Liver (tissue), 9 donors: Measurements from ENCODE around the gene MUC15. TPM values are rescaled to one million over a fixed set of nuclear protein-coding genes. Genes with fewer than 3 reads are reported as not detected.

Experiments used
- DNase-seq: peaks from one replicate; pipeline ENCODE4 v3.0.0-alpha.2; 2017; ENCODE audit warnings: low spot score
- H3K27ac ChIP-seq, 2 donors: one replicate each; pipeline ENCODE4 v1.7.0; 2013; ENCODE audit warnings: inconsistent platforms in 2 of 2, low read length in 2 of 2, control low read depth in 1 of 2, low read depth in 1 of 2, mild to moderate bottlenecking in 1 of 2
- H3K27me3 ChIP-seq, 4 donors: one replicate each; pipeline versions ENCODE4 v1.6.1 to v1.7.0; 2013; ENCODE audit warnings: low read length in 3 of 4, inconsistent platforms in 1 of 4, mild to moderate bottlenecking in 1 of 4, moderate library complexity in 1 of 4; ENCODE audit not compliant: control insufficient read depth in 4 of 4, insufficient read depth in 4 of 4
- H3K36me3 ChIP-seq, 4 donors: one replicate each; pipeline versions ENCODE4 v1.6.1 to v1.7.0; 2013; ENCODE audit warnings: low read length in 3 of 4, mild to moderate bottlenecking in 3 of 4, low read depth in 1 of 4, moderate library complexity in 1 of 4; ENCODE audit not compliant: control insufficient read depth in 4 of 4, insufficient read depth in 3 of 4
- H3K4me1 ChIP-seq, 4 donors: one replicate each; pipeline versions ENCODE4 v1.6.1 to v1.7.0; 2013; ENCODE audit warnings: low read length in 3 of 4, mild to moderate bottlenecking in 3 of 4, moderate library complexity in 1 of 4; ENCODE audit not compliant: control insufficient read depth in 4 of 4, insufficient read depth in 4 of 4
- H3K4me3 ChIP-seq, 3 donors: one replicate each; pipeline versions ENCODE4 v1.6.1 to v1.7.0; 2013; ENCODE audit warnings: low read length in 3 of 3, control low read depth in 1 of 3, low read depth in 1 of 3, mild to moderate bottlenecking in 1 of 3
- H3K9ac ChIP-seq, 2 donors: one replicate each; pipeline ENCODE4 v1.7.0; 2013; ENCODE audit warnings: low read length in 2 of 2, mild to moderate bottlenecking in 2 of 2, moderate library complexity in 2 of 2, control low read depth in 1 of 2, low read depth in 1 of 2
- H3K9me3 ChIP-seq, 4 donors: one replicate each; pipeline versions ENCODE4 v1.6.1 to v1.7.0; 2013; ENCODE audit warnings: low read length in 3 of 4; ENCODE audit not compliant: control insufficient read depth in 4 of 4
- EGR1 ChIP-seq, 2 donors: IDR thresholded peaks; 2 replicates each; pipeline ENCODE4 v1.6.1; 2016 to 2018; ENCODE audit warnings: antibody characterized with exemption in 2 of 2, low read depth in 2 of 2
- FOXA1 ChIP-seq: IDR thresholded peaks from 2 replicates; pipeline ENCODE4 v1.6.1; 2016; ENCODE audit warnings: antibody characterized with exemption
- FOXA2 ChIP-seq: IDR thresholded peaks from 2 replicates; pipeline ENCODE4 v1.6.1; 2016; ENCODE audit warnings: antibody characterized with exemption
- GABPA ChIP-seq, 2 donors: IDR thresholded peaks in 1 of 2; conservative IDR thresholded peaks in 1 of 2; 2 replicates each; pipeline ENCODE4 v1.6.1; 2016; ENCODE audit warnings: antibody characterized with exemption in 2 of 2, mild to moderate bottlenecking in 1 of 2, moderate library complexity in 1 of 2
- HNF4A ChIP-seq, 2 donors: conservative IDR thresholded peaks; 2 replicates each; pipeline ENCODE4 v1.6.1; 2016; ENCODE audit warnings: antibody characterized with exemption in 2 of 2, mild to moderate bottlenecking in 2 of 2
- HNF4G ChIP-seq: IDR thresholded peaks from 2 replicates; pipeline ENCODE4 v1.6.1; 2016; ENCODE audit warnings: antibody characterized with exemption
- JUND ChIP-seq, 2 donors: IDR thresholded peaks; 2 replicates each; pipeline ENCODE4 v1.6.1; 2016; ENCODE audit warnings: antibody characterized with exemption in 2 of 2
- NR2F2 ChIP-seq: IDR thresholded peaks from 2 replicates; pipeline ENCODE4 v1.6.1; 2016; ENCODE audit warnings: antibody characterized with exemption
- RAD21 ChIP-seq, 2 donors: IDR thresholded peaks; 2 replicates each; pipeline ENCODE4 v1.6.1; 2016; ENCODE audit warnings: antibody characterized with exemption in 2 of 2, mild to moderate bottlenecking in 2 of 2
- RXRA ChIP-seq, 2 donors: IDR thresholded peaks; 2 replicates each; pipeline ENCODE4 v1.6.1; 2017 to 2018; ENCODE audit warnings: antibody characterized with exemption in 2 of 2, mild to moderate bottlenecking in 1 of 2
- TAF1 ChIP-seq: conservative IDR thresholded peaks from 2 replicates; pipeline ENCODE4 v1.6.1; 2016; ENCODE audit warnings: antibody characterized with exemption, mild to moderate bottlenecking
- YY1 ChIP-seq: IDR thresholded peaks from 2 replicates; pipeline ENCODE4 v1.6.1; 2016; ENCODE audit warnings: antibody characterized with exemption, mild to moderate bottlenecking
- WGBS: extraction: QIAGEN DNeasy Blood & Tissue Kit; methylation state at CpG from one replicate; pipeline ENCODE4 v1.1.7; 2013; 5-methylcytosine and 5-hydroxymethylcytosine counted together
- polyA plus RNA-seq, 2 donors: library from polyadenylated mRNA; stranded (reverse) in 1 of 2; unstranded in 1 of 2; fragments of 200-250 nt in 1 of 2; fragments of >200 nt in 1 of 2; fragmentation: Nextera tagmentation in 1 of 2; extraction: Ambion mirVana in 1 of 2; gene quantifications; one replicate each; pipeline versions ENCODE4 v1.2.1 to v1.2.3, GENCODE V29; 2013 to 2015
- total RNA-seq, 2 donors: library from RNA; depleted of rRNA; stranded (reverse); fragments of >200 nt; gene quantifications; one replicate each; pipeline ENCODE4 v1.2.3, GENCODE V29; 2014
- TF ChIP-seq, protein P1 (sequence below): IDR thresholded peaks from 2 replicates; pipeline ENCODE4 v1.6.1; 2016; ENCODE audit warnings: antibody characterized with exemption, mild to moderate bottlenecking
- TF ChIP-seq, protein P2 (sequence below): IDR thresholded peaks from 2 replicates; pipeline ENCODE4 v1.6.1; 2016; ENCODE audit warnings: antibody characterized with exemption
- TF ChIP-seq, protein P3 (sequence below): IDR thresholded peaks from 2 replicates; pipeline ENCODE4 v1.6.1; 2016; ENCODE audit warnings: antibody characterized with exemption
- TF ChIP-seq, protein P4 (sequence below): IDR thresholded peaks from 2 replicates; pipeline ENCODE4 v1.6.1; 2016; ENCODE audit warnings: antibody characterized with exemption
- TF ChIP-seq, protein P5 (sequence below): fragments of 150-350 bp; IDR thresholded peaks from 2 replicates; pipeline ENCODE4 v1.5.1; 2017; ENCODE audit warnings: improper control_type of control experiment, low read depth, low read length; ENCODE audit not compliant: missing input control
- donor health status: healthy.
- donor health status: healthy.
- donor health status: healthy.
- donor health status: healthy.
- donor health status: healthy.

MUC15 gene
- total and polyA plus RNA-seq, 4 donors: not detected

DNA sequence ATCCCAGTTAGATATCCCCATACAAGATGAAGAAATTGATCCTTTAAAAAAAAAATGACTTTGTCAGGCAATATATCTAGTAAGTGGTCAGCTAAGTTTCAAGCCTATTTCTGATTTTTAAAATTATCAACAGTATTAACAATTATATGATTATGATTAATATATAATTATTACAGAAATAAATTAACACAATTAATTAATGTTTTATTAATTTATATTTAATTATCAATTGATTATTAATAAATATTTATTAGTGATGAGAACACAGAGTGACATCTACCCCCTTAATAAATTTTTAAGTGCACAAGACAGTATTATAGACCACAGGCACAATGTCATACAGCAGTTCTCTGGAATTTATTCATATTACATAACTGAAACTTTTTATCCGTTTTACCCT, 22.0 kb downstream of the MUC15 start:
- DNase-seq: no peak
- Histone ChIP-seq H3K4me3 (no peak overlapping the region), H3K27ac (no peak overlapping the region), H3K9ac (no peak overlapping the region), H3K27me3 (no peaks in the 10 kb centered on the region), H3K4me1 (no peaks in the 10 kb centered on the region), H3K36me3 (no peaks in the 10 kb centered on the region), H3K9me3 (no peaks in the 10 kb centered on the region)
- WGBS: 69% methylated on average over 1 of the region's 1 CpG
- no peak for TF ChIP-seq NR2F2
- TF ChIP-seq, protein P1, sequence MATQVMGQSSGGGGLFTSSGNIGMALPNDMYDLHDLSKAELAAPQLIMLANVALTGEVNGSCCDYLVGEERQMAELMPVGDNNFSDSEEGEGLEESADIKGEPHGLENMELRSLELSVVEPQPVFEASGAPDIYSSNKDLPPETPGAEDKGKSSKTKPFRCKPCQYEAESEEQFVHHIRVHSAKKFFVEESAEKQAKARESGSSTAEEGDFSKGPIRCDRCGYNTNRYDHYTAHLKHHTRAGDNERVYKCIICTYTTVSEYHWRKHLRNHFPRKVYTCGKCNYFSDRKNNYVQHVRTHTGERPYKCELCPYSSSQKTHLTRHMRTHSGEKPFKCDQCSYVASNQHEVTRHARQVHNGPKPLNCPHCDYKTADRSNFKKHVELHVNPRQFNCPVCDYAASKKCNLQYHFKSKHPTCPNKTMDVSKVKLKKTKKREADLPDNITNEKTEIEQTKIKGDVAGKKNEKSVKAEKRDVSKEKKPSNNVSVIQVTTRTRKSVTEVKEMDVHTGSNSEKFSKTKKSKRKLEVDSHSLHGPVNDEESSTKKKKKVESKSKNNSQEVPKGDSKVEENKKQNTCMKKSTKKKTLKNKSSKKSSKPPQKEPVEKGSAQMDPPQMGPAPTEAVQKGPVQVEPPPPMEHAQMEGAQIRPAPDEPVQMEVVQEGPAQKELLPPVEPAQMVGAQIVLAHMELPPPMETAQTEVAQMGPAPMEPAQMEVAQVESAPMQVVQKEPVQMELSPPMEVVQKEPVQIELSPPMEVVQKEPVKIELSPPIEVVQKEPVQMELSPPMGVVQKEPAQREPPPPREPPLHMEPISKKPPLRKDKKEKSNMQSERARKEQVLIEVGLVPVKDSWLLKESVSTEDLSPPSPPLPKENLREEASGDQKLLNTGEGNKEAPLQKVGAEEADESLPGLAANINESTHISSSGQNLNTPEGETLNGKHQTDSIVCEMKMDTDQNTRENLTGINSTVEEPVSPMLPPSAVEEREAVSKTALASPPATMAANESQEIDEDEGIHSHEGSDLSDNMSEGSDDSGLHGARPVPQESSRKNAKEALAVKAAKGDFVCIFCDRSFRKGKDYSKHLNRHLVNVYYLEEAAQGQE: no peak
- no peak for TF ChIP-seq EGR1 (IDR thresholded peaks at IDR 0.05; ENCODE audit: low read depth in 2 of 2)
- TF ChIP-seq HNF4A (conservative IDR thresholded peaks at IDR 0.05): no peak
- no peak for TF ChIP-seq GABPA (IDR thresholded peaks at IDR 0.05 in 1 of 2, conservative IDR thresholded peaks at IDR 0.05 in 1 of 2)
- TF ChIP-seq FOXA2: no peak
- TF ChIP-seq, protein P2, sequence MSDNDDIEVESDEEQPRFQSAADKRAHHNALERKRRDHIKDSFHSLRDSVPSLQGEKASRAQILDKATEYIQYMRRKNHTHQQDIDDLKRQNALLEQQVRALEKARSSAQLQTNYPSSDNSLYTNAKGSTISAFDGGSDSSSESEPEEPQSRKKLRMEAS: no peak
- TF ChIP-seq, protein P3, sequence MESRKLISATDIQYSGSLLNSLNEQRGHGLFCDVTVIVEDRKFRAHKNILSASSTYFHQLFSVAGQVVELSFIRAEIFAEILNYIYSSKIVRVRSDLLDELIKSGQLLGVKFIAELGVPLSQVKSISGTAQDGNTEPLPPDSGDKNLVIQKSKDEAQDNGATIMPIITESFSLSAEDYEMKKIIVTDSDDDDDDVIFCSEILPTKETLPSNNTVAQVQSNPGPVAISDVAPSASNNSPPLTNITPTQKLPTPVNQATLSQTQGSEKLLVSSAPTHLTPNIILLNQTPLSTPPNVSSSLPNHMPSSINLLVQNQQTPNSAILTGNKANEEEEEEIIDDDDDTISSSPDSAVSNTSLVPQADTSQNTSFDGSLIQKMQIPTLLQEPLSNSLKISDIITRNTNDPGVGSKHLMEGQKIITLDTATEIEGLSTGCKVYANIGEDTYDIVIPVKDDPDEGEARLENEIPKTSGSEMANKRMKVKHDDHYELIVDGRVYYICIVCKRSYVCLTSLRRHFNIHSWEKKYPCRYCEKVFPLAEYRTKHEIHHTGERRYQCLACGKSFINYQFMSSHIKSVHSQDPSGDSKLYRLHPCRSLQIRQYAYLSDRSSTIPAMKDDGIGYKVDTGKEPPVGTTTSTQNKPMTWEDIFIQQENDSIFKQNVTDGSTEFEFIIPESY: no peak
- TF ChIP-seq, protein P4, sequence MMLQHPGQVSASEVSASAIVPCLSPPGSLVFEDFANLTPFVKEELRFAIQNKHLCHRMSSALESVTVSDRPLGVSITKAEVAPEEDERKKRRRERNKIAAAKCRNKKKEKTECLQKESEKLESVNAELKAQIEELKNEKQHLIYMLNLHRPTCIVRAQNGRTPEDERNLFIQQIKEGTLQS: no peak
- no peak for TF ChIP-seq YY1
- TF ChIP-seq JUND (IDR thresholded peaks at IDR 0.05): no peak
- TF ChIP-seq, protein P5, sequence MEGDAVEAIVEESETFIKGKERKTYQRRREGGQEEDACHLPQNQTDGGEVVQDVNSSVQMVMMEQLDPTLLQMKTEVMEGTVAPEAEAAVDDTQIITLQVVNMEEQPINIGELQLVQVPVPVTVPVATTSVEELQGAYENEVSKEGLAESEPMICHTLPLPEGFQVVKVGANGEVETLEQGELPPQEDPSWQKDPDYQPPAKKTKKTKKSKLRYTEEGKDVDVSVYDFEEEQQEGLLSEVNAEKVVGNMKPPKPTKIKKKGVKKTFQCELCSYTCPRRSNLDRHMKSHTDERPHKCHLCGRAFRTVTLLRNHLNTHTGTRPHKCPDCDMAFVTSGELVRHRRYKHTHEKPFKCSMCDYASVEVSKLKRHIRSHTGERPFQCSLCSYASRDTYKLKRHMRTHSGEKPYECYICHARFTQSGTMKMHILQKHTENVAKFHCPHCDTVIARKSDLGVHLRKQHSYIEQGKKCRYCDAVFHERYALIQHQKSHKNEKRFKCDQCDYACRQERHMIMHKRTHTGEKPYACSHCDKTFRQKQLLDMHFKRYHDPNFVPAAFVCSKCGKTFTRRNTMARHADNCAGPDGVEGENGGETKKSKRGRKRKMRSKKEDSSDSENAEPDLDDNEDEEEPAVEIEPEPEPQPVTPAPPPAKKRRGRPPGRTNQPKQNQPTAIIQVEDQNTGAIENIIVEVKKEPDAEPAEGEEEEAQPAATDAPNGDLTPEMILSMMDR: no peak
- TF ChIP-seq HNF4G: no peak
- no peak for TF ChIP-seq RAD21 (IDR thresholded peaks at IDR 0.05)
- no peak for TF ChIP-seq TAF1

DNA sequence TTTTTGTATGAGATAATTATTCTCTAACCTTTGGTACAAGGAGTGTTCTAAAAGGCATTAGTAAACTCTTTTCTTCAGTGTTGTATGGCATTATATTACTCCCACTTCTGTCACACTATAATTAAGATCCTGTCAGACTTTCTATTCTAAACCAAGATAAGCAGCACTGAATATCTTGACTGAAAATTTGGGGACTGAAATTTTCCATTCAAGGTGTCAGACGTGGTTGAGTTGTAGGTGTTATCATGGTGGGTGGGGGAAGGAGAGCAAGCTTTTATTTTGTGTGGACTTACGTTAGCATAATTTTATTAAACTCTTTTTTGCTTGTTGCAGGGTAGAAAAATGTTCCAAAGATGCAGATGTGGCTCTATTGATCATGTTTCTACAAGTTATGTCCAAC, 22.9 kb downstream of the MUC15 start:
- Histone ChIP-seq H3K27me3 (no peaks in the 10 kb centered on the region), H3K4me1 (no peaks in the 10 kb centered on the region), H3K9ac (no peak overlapping the region), H3K36me3 (no peaks in the 10 kb centered on the region), H3K9me3 (no peaks in the 10 kb centered on the region), H3K4me3 (no peak overlapping the region), H3K27ac (no peak overlapping the region)
- 56% methylated on average over 2 of the region's 2 CpGs for WGBS
- DNase-seq: no peak
- TF ChIP-seq FOXA1 (no peak), GABPA (IDR thresholded peaks at IDR 0.05 in 1 of 2, conservative IDR thresholded peaks at IDR 0.05 in 1 of 2) (no peak), EGR1 (IDR thresholded peaks at IDR 0.05; ENCODE audit: low read depth in 2 of 2) (no peak), RXRA (IDR thresholded peaks at IDR 0.05) (no peak), RAD21 (IDR thresholded peaks at IDR 0.05) (no peak), HNF4G (no peak), TAF1 (no peak), NR2F2 (no peak), FOXA2 (no peak), JUND (IDR thresholded peaks at IDR 0.05) (no peak), HNF4A (conservative IDR thresholded peaks at IDR 0.05) (no peak)
- TF ChIP-seq, protein P1: no peak
- TF ChIP-seq, protein P2: no peak
- TF ChIP-seq, protein P3: no peak
- TF ChIP-seq, protein P4: no peak
